Vagina (tissue), 2 donors: Measurements from ENCODE around the gene NRG2. TPM values are rescaled to one million over a fixed set of nuclear protein-coding genes. Genes with fewer than 3 reads are reported as not detected.

ENCODE experiments used
- DNase-seq, 2 donors: peaks; one replicate each; pipeline ENCODE4 v3.0.0-alpha.2; 2017; ENCODE audit errors: extremely low spot score in 2 of 2
- H3K27ac ChIP-seq: fragments of 200-600 bp; sonication (generic); one replicate; pipeline ENCODE4 v1.5.1; 2019
- H3K27me3 ChIP-seq: fragments of 200-600 bp; sonication (generic); one replicate; pipeline ENCODE4 v1.5.1; 2019
- H3K36me3 ChIP-seq, 2 donors: fragments of 200-600 bp; sonication (generic); one replicate each; pipeline ENCODE4 v1.5.1; 2017 to 2019
- H3K4me1 ChIP-seq: fragments of 200-600 bp; sonication (generic); one replicate; pipeline ENCODE4 v1.5.1; 2019
- H3K4me3 ChIP-seq, 2 donors: fragments of 200-600 bp; sonication (generic); 1 replicate in 1 of 2; 2 replicates in 1 of 2; pipeline ENCODE4 v1.5.1; 2016 to 2019
- H3K9me3 ChIP-seq: fragments of 200-600 bp; sonication (generic); one replicate; pipeline ENCODE4 v1.5.1; 2019
- CTCF ChIP-seq, 3 experiments: fragments of 450-650 bp in 2 of 3; fragments of 200-600 bp in 1 of 3; sonication (generic) in 1 of 3; IDR thresholded peaks; one replicate each; pipeline ENCODE4 v1.5.1; 2017 to 2019; ENCODE audit warnings: antibody characterized with exemption in 3 of 3, mild to moderate bottlenecking in 2 of 3, moderate library complexity in 2 of 3
- POLR2A ChIP-seq, 2 donors: fragments of 450-650 bp; IDR thresholded peaks; one replicate each; pipeline ENCODE4 v1.6.1; 2017; ENCODE audit warnings: antibody characterized with exemption in 2 of 2, mild to moderate bottlenecking in 2 of 2, moderate library complexity in 2 of 2
- POLR2AphosphoS5 ChIP-seq, 2 donors: sonication (generic); formaldehyde crosslinking; IDR thresholded peaks; one replicate each; pipeline ENCODE4 v1.9.0; 2017; ENCODE audit warnings: antibody characterized with exemption in 2 of 2, mild to moderate bottlenecking in 2 of 2, low read depth in 1 of 2; ENCODE audit not compliant: insufficient read depth in 1 of 2
- intact Hi-C: fragments of 100-400 bp; cut with DNase I; formaldehyde crosslinking; loops from one replicate; pipeline ENCODE4 v1.15.1; 2023
- total RNA-seq: library from RNA; depleted of rRNA; stranded (reverse); fragments of >200 nt; gene quantifications from one replicate; pipeline ENCODE4 v1.2.3, GENCODE V29; 2016

Gene NRG2
- total RNA-seq, 1 donor from 2014 or later: 5.2 TPM

- intact Hi-C loops: no loop called here
- TF ChIP-seq POLR2AphosphoS5 (IDR thresholded peaks at IDR 0.05; ENCODE audit: insufficient read depth in 1 of 2, low read depth in 1 of 2) (no peak), POLR2A (IDR thresholded peaks at IDR 0.05) (no peak), CTCF (IDR thresholded peaks at IDR 0.05) (no peak)
- Histone ChIP-seq H3K27ac (no peak overlapping the region), H3K36me3 (no peaks in the 10 kb centered on the region), H3K4me3 (no peak overlapping the region), H3K4me1 (peaks cover 4% of the 10 kb centered on the region), H3K9me3 (no peaks in the 10 kb centered on the region), H3K27me3 (no peaks in the 10 kb centered on the region)
- DNase-seq: no peak
Measured at GRCh38 chr5:139842321-139842720, 200.8 kb downstream of the NRG2 start.

GRCh38 chr5:139841549-139841948 lies 201.6 kb downstream of the NRG2 start:
- no peak for TF ChIP-seq CTCF (IDR thresholded peaks at IDR 0.05)
- TF ChIP-seq POLR2AphosphoS5 (IDR thresholded peaks at IDR 0.05; ENCODE audit: insufficient read depth in 1 of 2, low read depth in 1 of 2): no peak
- no peak for TF ChIP-seq POLR2A (IDR thresholded peaks at IDR 0.05)
- intact Hi-C loops: no loop called here
- Histone ChIP-seq H3K9me3 (no peaks in the 10 kb centered on the region), H3K27me3 (no peaks in the 10 kb centered on the region), H3K4me1 (no peaks in the 10 kb centered on the region), H3K36me3 (no peaks in the 10 kb centered on the region), H3K4me3 (no peak overlapping the region), H3K27ac (no peak overlapping the region)
- DNase-seq: no peak

- no peaks in the 10 kb centered on the region for H3K9me3 ChIP-seq
- DNase-seq: no peak
- no peaks in the 10 kb centered on the region for H3K36me3 ChIP-seq
- no peak overlapping the region for H3K4me3 ChIP-seq
- intact Hi-C loops: no loop called here
- H3K4me1 ChIP-seq: no peaks in the 10 kb centered on the region
- H3K27me3 ChIP-seq: no peaks in the 10 kb centered on the region
- TF ChIP-seq POLR2A (IDR thresholded peaks at IDR 0.05) (no peak), POLR2AphosphoS5 (IDR thresholded peaks at IDR 0.05; ENCODE audit: insufficient read depth in 1 of 2, low read depth in 1 of 2) (no peak), CTCF (IDR thresholded peaks at IDR 0.05) (no peak)
- H3K27ac ChIP-seq: no peak overlapping the region
Measured at GRCh38 chr5:139839918-139840317, 203.2 kb downstream of the NRG2 start.

GRCh38 chr5:139839232-139839815 lies 203.8 kb downstream of the NRG2 start:
- intact Hi-C loops: no loop called here
- no peak for TF ChIP-seq CTCF (IDR thresholded peaks at IDR 0.05)
- no peak for TF ChIP-seq POLR2A (IDR thresholded peaks at IDR 0.05)
- TF ChIP-seq POLR2AphosphoS5 (IDR thresholded peaks at IDR 0.05; ENCODE audit: insufficient read depth in 1 of 2, low read depth in 1 of 2): no peak
- no peak for DNase-seq

GRCh38 chr5:139838381-139839197 lies 204.5 kb downstream of the NRG2 start:
- H3K9me3 ChIP-seq: no peaks in the 10 kb centered on the region
- no peak for DNase-seq

More at GRCh38 chr5:139839232-139839815, 203.8 kb downstream of the NRG2 start:
- Histone ChIP-seq H3K4me3 (no peak overlapping the region), H3K27ac (no peak overlapping the region), H3K36me3 (no peaks in the 10 kb centered on the region), H3K9me3 (no peaks in the 10 kb centered on the region), H3K4me1 (no peaks in the 10 kb centered on the region), H3K27me3 (no peaks in the 10 kb centered on the region)

More at GRCh38 chr5:139838381-139839197, 204.5 kb downstream of the NRG2 start:
- H3K27ac ChIP-seq: no peak overlapping the region
- intact Hi-C loops: no loop called here
- no peak overlapping the region for H3K4me3 ChIP-seq
- TF ChIP-seq POLR2A (IDR thresholded peaks at IDR 0.05) (no peak), CTCF (IDR thresholded peaks at IDR 0.05) (no peak)
- H3K4me1 ChIP-seq: no peaks in the 10 kb centered on the region
- no peaks in the 10 kb centered on the region for H3K36me3 ChIP-seq
- no peaks in the 10 kb centered on the region for H3K27me3 ChIP-seq
